K562 (cell line): Measurements from ENCODE around the gene RPP14. TPM values are rescaled to one million over a fixed set of nuclear protein-coding genes. Genes with fewer than 3 reads are reported as not detected.

Experiments used
- ATAC-seq: fragments of 200-7000 bp; cut with Tn5 transposase; 3 replicates; pipeline ENCODE4 v1.9.1; 2020; ENCODE audit warnings: moderate library complexity
- BruUV-seq: library from RNA; stranded (reverse); fragments of 400-500 nt; replicated peaks from 2 replicates; lab custom pipeline; 2021; lab: Mats Ljungman, UMichigan
- CTCF ChIA-PET: fragments of 300-600 bp; formaldehyde crosslinking; extraction: SDS; loops from one replicate; lab custom pipeline; 2021; ENCODE audit warnings: low intra/inter-chr PET ratio; lab: Yijun Ruan, JAX
- POLR2A ChIA-PET: fragments of 300-600, 350-650 bp; sonication (Branson Sonifier 250); formaldehyde crosslinking; extraction: SDS; loops from one replicate; lab custom pipeline; 2021; ENCODE audit warnings: antibody characterized with exemption, inconsistent platforms; lab: Yijun Ruan, JAX
- DNase-seq, 4 experiments: peaks; one replicate each; pipeline versions ENCODE4 v3.0.0 to v3.0.0-alpha.2; 2011 to 2018; ENCODE audit warnings: low spot score in 3 of 4, mixed read lengths in 3 of 4; ENCODE audit errors: extremely low read depth in 1 of 4
- FAIRE-seq: peaks from 2 replicates; lab custom pipeline; 2011; peaks lifted over from hg19 to GRCh38; lab: Jason Lieb, UNC
- H2AFZ ChIP-seq: 2 replicates; pipeline ENCODE4 v1.6.0; 2011; ENCODE audit warnings: low read depth, low read length, control low read depth, inconsistent platforms
- H3K27ac ChIP-seq: fragments of 200-600 bp; 3 replicates; pipeline ENCODE4 v1.8.0; 2011; ENCODE audit warnings: low read depth, mild to moderate bottlenecking, control low read depth, inconsistent platforms, low read length, moderate library complexity, mixed read lengths; ENCODE audit errors: extremely low read depth
- H3K27me3 ChIP-seq, 2 experiments: fragments of 300-600 bp in 1 of 2; 2 replicates in 1 of 2; 3 replicates in 1 of 2; pipeline versions ENCODE4 v1.6.0 to v1.8.0; 2011; ENCODE audit warnings: inconsistent platforms in 2 of 2, low read length in 2 of 2, mild to moderate bottlenecking in 1 of 2, mixed read lengths in 1 of 2, moderate library complexity in 1 of 2; ENCODE audit not compliant: control insufficient read depth in 2 of 2, insufficient read depth in 2 of 2
- H3K36me3 ChIP-seq: fragments of 300-600 bp; 3 replicates; pipeline ENCODE4 v1.8.0; 2011; ENCODE audit warnings: mild to moderate bottlenecking, low read length, inconsistent platforms; ENCODE audit not compliant: control insufficient read depth, insufficient read depth
- H3K4me1 ChIP-seq, 2 experiments: fragments of 200-600 bp in 1 of 2; replicated peaks in 1 of 2; 2 replicates in 1 of 2; 3 replicates in 1 of 2; pipeline versions ENCODE4 v1.5.1 to v1.8.0; 2011; ENCODE audit warnings: inconsistent platforms in 2 of 2, low read length in 2 of 2, mild to moderate bottlenecking in 1 of 2, mixed read lengths in 1 of 2, moderate library complexity in 1 of 2; ENCODE audit not compliant: control insufficient read depth in 2 of 2, insufficient read depth in 2 of 2
- H3K4me2 ChIP-seq: 2 replicates; pipeline ENCODE4 v1.6.1; 2011; ENCODE audit warnings: low read length, control low read depth, inconsistent platforms, mixed read lengths; ENCODE audit not compliant: insufficient read depth
- H3K4me3 ChIP-seq: fragments of 200-600 bp; sonication (generic), shearing (Covaris generic); 2 replicates; pipeline ENCODE4 v1.5.1; 2016; ENCODE audit warnings: control low read depth, inconsistent platforms
- H3K79me2 ChIP-seq: fragments of 200-600 bp; 3 replicates; pipeline ENCODE4 v1.8.0; 2011; ENCODE audit warnings: low read length, inconsistent platforms; ENCODE audit not compliant: control insufficient read depth, insufficient read depth
- H3K9ac ChIP-seq, 2 experiments: 2 replicates each; pipeline versions ENCODE4 v1.6.0 to v1.6.1; 2011; ENCODE audit warnings: low read depth in 2 of 2, low read length in 2 of 2, control low read depth in 1 of 2, inconsistent platforms in 1 of 2, mild to moderate bottlenecking in 1 of 2, mixed read lengths in 1 of 2; ENCODE audit not compliant: insufficient read depth in 1 of 2
- H3K9me1 ChIP-seq: one replicate; pipeline ENCODE4 v1.6.0; 2011; ENCODE audit warnings: inconsistent platforms, mild to moderate bottlenecking, low read length, moderate library complexity; ENCODE audit not compliant: control insufficient read depth, insufficient read depth
- H3K9me3 ChIP-seq: replicated peaks from 2 replicates; pipeline ENCODE4 v1.5.1; 2011; ENCODE audit warnings: low read depth, low read length, inconsistent platforms; ENCODE audit not compliant: control insufficient read depth, insufficient read depth
- H4K20me1 ChIP-seq: replicated peaks from 2 replicates; pipeline ENCODE4 v1.6.1; 2011; ENCODE audit warnings: low read length, inconsistent platforms, mixed read lengths; ENCODE audit not compliant: control insufficient read depth, insufficient read depth
- CTCF ChIP-seq, 3 experiments: IDR thresholded peaks in 2 of 3; conservative IDR thresholded peaks in 1 of 3; 2 replicates each; pipeline ENCODE4 v1.5.1; 2011 to 2012; ENCODE audit warnings: low read length in 3 of 3, mild to moderate bottlenecking in 3 of 3, control low read depth in 2 of 3, improper control_type of control experiment in 1 of 3, inconsistent platforms in 1 of 3, low read depth in 1 of 3, mixed read lengths in 1 of 3, moderate library complexity in 1 of 3; ENCODE audit not compliant: insufficient read depth in 2 of 3
- RAD21 ChIP-seq, 2 experiments: fragments of 250-450 bp in 1 of 2; fragments of 450-650 bp in 1 of 2; sonication (Bioruptor Pico) in 1 of 2; formaldehyde crosslinking in 1 of 2; IDR thresholded peaks in 1 of 2; conservative IDR thresholded peaks in 1 of 2; 2 replicates each; pipeline versions ENCODE4 v1.4.0 to v1.8.0; 2020 to 2022; ENCODE audit warnings: mild to moderate bottlenecking in 2 of 2, moderate library complexity in 1 of 2
- TCF7 ChIP-seq: sonication (generic); IDR thresholded peaks from 2 replicates; pipeline ENCODE4 v1.6.1; 2016; ENCODE audit warnings: antibody characterized with exemption, borderline replicate concordance
- ZNF551 ChIP-seq: fragments of 250-450 bp; sonication (Bioruptor Pico); IDR thresholded peaks from 2 replicates; pipeline ENCODE4 v1.5.0; 2021; ENCODE audit warnings: mild to moderate bottlenecking, moderate library complexity
- ZNF609 ChIP-seq: sonication (generic); formaldehyde crosslinking; IDR thresholded peaks from 2 replicates; pipeline ENCODE4 v1.8.1; 2023; ENCODE audit warnings: missing genetic modification reagents, mild to moderate bottlenecking, borderline replicate concordance
- whole genome bisulfite sequencing: fragments of 100-300 bp; shearing (Covaris generic); methylation state at CpG from one replicate; pipeline ENCODE4 v1.1.6; 2016; ENCODE audit warnings: low coverage, mixed read lengths; ENCODE audit not compliant: insufficient coverage; ENCODE audit errors: missing lambda C conversion rate; 5-methylcytosine and 5-hydroxymethylcytosine counted together
- in situ Hi-C: fragments of 300-500 bp; cut with MboI; formaldehyde crosslinking; loops from 4 replicates; pipeline ENCODE4 v1.15.0; 2018; ENCODE audit warnings: inconsistent platforms, mixed read lengths
- intact Hi-C: fragments of 100-400 bp; cut with micrococcal nuclease; formaldehyde crosslinking; loops from 2 replicates; pipeline ENCODE4 v1.14.2; 2022
- polyA plus RNA-seq, 8 experiments: library from polyadenylated mRNA; depleted of rRNA in 4 of 8; stranded (reverse) in 5 of 8; unstranded in 3 of 8; fragments of >200 nt; fragmentation: Nextera tagmentation in 2 of 8; fragmentation: Illumina TruSeq in 1 of 8; extraction: Ambion mirVana in 2 of 8; extraction: Trizol in 1 of 8; gene quantifications; 2 replicates each; pipeline versions ENCODE4 v1.2.1 to v1.2.3, GENCODE V29; 2011 to 2014; ENCODE audit warnings: inconsistent platforms in 1 of 8, missing spikeins in 1 of 8
- total RNA-seq, 7 experiments: library from RNA; depleted of rRNA in 6 of 7; stranded (reverse); fragments of >200 nt in 6 of 7; fragmentation: Illumina TruSeq in 2 of 7; extraction: Trizol in 2 of 7; gene quantifications; 2 replicates each; pipeline versions ENCODE4 v1.2.1 to v1.2.3, GENCODE V29; 2011 to 2021; ENCODE audit warnings: low replicate concordance in 1 of 7

Gene RPP14
- total and polyA plus RNA-seq, 9 of the 15 experiments (the other 6 are each of a cell fraction or from before 2014, with no cell fraction given) = 13.5 to 20.8 (median 15.4) TPM

- no peak for TF ChIP-seq ZNF609 (CRISPR knock-in tag)
- TF ChIP-seq, all 486 proteins: peak for 0
These were observed 7.0 kb upstream of the RPP14 start (continued) for GRCh38 chr3:58299075-58299474.

GRCh38 chr3:58299839-58300516 lies 6.1 kb upstream of the RPP14 start:
- no peak for DNase-seq
- H3K9me3 ChIP-seq = peaks cover 5% of the 10 kb centered on the region; the same call in 1 of the 2 replicates
- no peaks in the 10 kb centered on the region for H3K4me1 ChIP-seq
- no peaks in the 10 kb centered on the region for H3K9me1 ChIP-seq
- no peaks in the 10 kb centered on the region for H4K20me1 ChIP-seq
- POLR2A ChIA-PET = no interaction called here
- no TSS peak for BruUV-seq
- H3K27me3 ChIP-seq = peaks cover 0 to 21% of the 10 kb centered on the region in 2 experiments; a peak in 2 of 5 replicates
- ATAC-seq = no peak
- H3K27ac ChIP-seq = no peak overlapping the region
- no peak for FAIRE-seq
- intact Hi-C loops (loop anchor here (1.0 to 10.0 kb wide), 3 partner anchors 63 to 335 kb away; partner anchors contain the start of gene ABHD6), in situ Hi-C loops (loop anchor here (10.0 kb wide), 1 partner anchor 295 kb away; the partner anchor contains the start of gene FLNB)
- no peak overlapping the region for H2AFZ ChIP-seq
- CTCF ChIA-PET = interaction anchor here (1.0 to 2.4 kb wide), 2 partner anchors 112 to 122 kb away, joined by 3 to 27 read pairs; no protein-coding TSS in a partner anchor
- H3K79me2 ChIP-seq = no peaks in the 10 kb centered on the region
- H3K4me3 ChIP-seq = no peak overlapping the region
- no peak overlapping the region for H3K4me2 ChIP-seq
- H3K9ac ChIP-seq = no peak overlapping the region
- 0% methylated on average over 8 of the region's 8 CpGs for WGBS
- H3K36me3 ChIP-seq = no peaks in the 10 kb centered on the region
- TF ChIP-seq CTCF (IDR thresholded peaks at IDR 0.05 in 2 of 3, conservative IDR thresholded peaks at IDR 0.05 in 1 of 3; ENCODE audit: insufficient read depth in 2 of 3, low read depth in 1 of 3, low read length in 3 of 3) (peak; percentile 14 to 48 (median 15); a peak in 3 of 6 replicates), RAD21 (CRISPR knock-in tag; conservative IDR thresholded peaks at IDR 0.05 in 1 of 2, IDR thresholded peaks at IDR 0.05 in 1 of 2) (peak; percentile 52 to 59), ZNF551 (CRISPR knock-in tag) (no peak), TCF7 (no peak)
